ENCODE measurements around the gene FGD2.
A peak's percentile ranks its signal among the peaks of the same experiment; 100 is the strongest.

Gene FGD2

GRCh38 chr6:36959555-36960250 lies 45.8 kb upstream of the FGD2 start:
- TF ChIP-seq CTCF (conservative IDR thresholded peaks at IDR 0.05; ENCODE audit: control insufficient read depth, insufficient read depth, low read depth, low read length): no peak
- no peak overlapping the region for H3K4me3 ChIP-seq (ENCODE audit: control insufficient read depth, low read depth, low read length)
- no peak for DNase-seq (ENCODE audit: low read depth)

DNA sequence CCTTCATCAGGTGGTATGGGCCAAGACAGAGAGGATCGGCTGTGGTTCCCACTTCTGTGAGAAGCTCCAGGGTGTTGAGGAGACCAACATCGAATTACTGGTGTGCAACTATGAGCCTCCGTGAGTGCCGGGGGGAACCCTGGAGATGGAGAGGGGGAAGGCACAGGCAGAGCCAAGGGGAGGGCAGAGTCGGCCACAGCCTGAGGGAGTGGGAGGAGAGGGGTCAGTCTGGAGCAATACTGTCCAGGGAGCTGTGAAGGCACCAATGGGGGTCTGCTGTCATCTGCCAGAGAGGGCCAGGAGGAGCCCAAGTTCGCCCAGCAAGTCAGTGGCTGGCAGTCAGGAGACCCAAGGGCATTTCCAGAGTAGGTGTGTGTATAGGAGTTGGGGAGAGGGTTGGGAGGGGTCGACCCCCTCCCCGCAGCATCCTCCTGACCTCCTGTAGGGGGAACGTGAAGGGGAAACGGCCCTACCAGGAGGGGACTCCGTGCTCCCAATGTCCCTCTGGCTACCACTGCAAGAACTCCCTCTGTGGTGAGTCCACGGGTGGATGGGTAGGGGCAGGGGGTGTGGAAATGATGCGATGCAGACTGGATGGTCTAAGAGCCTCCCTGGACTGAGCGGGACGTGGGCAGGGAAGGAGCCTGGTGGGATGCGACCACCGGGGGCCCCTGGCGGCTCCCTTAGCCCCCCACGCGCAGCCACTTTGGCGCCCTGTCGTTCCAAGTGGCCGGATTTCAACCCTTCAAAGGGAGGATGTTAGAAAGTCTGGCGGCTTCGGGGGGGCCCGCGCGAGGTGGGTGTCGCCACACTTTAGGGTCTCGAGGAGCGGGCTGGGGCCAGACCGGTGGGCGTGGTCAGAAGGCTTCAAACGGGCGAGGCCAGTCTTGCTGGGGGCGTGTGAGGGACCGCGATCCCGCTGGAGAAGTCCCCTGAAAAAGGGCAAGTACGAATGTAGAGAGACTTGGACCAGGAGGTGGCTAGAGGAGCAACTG lies 43.7 kb upstream of the FGD2 start:
- TF ChIP-seq CTCF (conservative IDR thresholded peaks at IDR 0.05; ENCODE audit: control insufficient read depth, insufficient read depth, low read depth, low read length): no peak
- DNase-seq (ENCODE audit: low read depth): no peak
- H3K4me3 ChIP-seq (ENCODE audit: control insufficient read depth, low read depth, low read length): no peak overlapping the region

DNA sequence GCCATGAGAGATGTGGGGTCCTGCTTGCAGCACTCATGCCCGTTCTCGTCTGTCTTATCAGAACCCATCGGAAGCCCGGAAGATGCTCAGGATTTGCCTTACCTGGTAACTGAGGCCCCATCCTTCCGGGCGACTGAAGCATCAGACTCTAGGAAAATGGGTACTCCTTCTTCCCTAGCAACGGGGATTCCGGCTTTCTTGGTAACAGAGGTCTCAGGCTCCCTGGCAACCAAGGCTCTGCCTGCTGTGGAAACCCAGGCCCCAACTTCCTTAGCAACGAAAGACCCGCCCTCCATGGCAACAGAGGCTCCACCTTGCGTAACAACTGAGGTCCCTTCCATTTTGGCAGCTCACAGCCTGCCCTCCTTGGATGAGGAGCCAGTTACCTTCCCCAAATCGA lies 42.6 kb upstream of the FGD2 start:
- peak; percentile 28 for DNase-seq (ENCODE audit: low read depth)
- TF ChIP-seq CTCF (conservative IDR thresholded peaks at IDR 0.05; ENCODE audit: control insufficient read depth, insufficient read depth, low read depth, low read length): no peak
- H3K4me3 ChIP-seq (ENCODE audit: control insufficient read depth, low read depth, low read length): no peak overlapping the region

- H3K4me3 ChIP-seq (ENCODE audit: control insufficient read depth, low read depth, low read length): no peak overlapping the region
- no peak for TF ChIP-seq CTCF (conservative IDR thresholded peaks at IDR 0.05; ENCODE audit: control insufficient read depth, insufficient read depth, low read depth, low read length)
- DNase-seq (ENCODE audit: low read depth): no peak
These were observed 41.8 kb upstream of the FGD2 start for GRCh38 chr6:36963451-36964290.

GRCh38 chr6:36964349-36964748 lies 41.1 kb upstream of the FGD2 start:
- TF ChIP-seq CTCF (conservative IDR thresholded peaks at IDR 0.05; ENCODE audit: control insufficient read depth, insufficient read depth, low read depth, low read length): no peak
- no peak for DNase-seq (ENCODE audit: low read depth)
- H3K4me3 ChIP-seq (ENCODE audit: control insufficient read depth, low read depth, low read length): no peak overlapping the region

GRCh38 chr6:36964908-36965307 lies 40.5 kb upstream of the FGD2 start:
- no peak for TF ChIP-seq CTCF (conservative IDR thresholded peaks at IDR 0.05; ENCODE audit: control insufficient read depth, insufficient read depth, low read depth, low read length)
- DNase-seq (ENCODE audit: low read depth): no peak
- H3K4me3 ChIP-seq (ENCODE audit: control insufficient read depth, low read depth, low read length): no peak overlapping the region
